Camera-type eye (tissue), 1 donor: Measurements from ENCODE around the gene SIRT4. TPM values are rescaled to one million over a fixed set of nuclear protein-coding genes. Genes with fewer than 3 reads are reported as not detected.

Experiments used
- total RNA-seq: library from RNA; depleted of rRNA; stranded (reverse); fragments of >200 nt; gene quantifications from one replicate; pipeline ENCODE4 v1.2.3, GENCODE V29; 2014

SIRT4 gene, protein sequence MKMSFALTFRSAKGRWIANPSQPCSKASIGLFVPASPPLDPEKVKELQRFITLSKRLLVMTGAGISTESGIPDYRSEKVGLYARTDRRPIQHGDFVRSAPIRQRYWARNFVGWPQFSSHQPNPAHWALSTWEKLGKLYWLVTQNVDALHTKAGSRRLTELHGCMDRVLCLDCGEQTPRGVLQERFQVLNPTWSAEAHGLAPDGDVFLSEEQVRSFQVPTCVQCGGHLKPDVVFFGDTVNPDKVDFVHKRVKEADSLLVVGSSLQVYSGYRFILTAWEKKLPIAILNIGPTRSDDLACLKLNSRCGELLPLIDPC
- 9.5 TPM for total RNA-seq

DNA sequence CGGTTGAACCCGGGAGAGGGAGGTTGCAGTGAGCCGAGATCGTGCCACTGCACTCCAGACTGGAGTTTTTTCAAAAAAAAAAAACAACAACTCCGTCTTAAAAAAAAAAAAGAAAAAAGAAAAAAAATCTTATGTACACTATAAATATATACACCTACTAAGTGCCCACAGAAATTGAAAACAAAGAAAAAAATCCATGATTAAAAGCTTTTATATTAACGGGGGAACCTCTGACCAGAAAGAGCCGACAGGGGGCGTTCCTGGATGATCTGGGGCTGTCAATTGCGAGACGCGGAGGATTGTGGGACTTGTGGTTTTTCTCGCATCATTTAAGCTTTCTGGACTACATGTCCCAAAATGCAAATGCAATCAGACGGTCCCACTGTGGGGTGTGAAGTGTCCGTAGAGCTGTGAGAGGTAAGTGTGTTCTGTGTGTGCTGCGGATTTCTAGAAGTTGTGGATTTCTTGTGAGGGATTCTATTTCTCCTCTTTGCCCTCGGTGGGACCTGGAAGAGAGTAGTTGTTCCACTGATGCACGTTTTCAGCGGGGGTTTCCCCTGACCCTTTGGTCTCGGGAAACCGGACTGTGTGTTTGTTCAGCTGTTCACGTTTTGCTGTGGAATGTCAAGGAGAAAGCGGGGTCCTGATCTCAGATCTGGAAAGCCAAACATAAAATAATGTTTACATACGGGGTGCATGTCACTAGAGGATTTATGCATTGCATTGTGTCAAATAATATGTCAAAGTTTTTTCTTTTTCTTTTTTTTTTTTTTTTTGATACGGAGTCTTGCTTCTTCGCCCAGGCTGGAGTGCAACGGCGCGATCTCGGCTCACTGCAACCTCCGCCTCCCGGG lies at the start of gene SIRT4:
TSS of gene SIRT4 (plus strand) at position 360 of the 854 bp plus-strand sequence. CDS start 1,241 bp downstream, outside the sequence.

DNA sequence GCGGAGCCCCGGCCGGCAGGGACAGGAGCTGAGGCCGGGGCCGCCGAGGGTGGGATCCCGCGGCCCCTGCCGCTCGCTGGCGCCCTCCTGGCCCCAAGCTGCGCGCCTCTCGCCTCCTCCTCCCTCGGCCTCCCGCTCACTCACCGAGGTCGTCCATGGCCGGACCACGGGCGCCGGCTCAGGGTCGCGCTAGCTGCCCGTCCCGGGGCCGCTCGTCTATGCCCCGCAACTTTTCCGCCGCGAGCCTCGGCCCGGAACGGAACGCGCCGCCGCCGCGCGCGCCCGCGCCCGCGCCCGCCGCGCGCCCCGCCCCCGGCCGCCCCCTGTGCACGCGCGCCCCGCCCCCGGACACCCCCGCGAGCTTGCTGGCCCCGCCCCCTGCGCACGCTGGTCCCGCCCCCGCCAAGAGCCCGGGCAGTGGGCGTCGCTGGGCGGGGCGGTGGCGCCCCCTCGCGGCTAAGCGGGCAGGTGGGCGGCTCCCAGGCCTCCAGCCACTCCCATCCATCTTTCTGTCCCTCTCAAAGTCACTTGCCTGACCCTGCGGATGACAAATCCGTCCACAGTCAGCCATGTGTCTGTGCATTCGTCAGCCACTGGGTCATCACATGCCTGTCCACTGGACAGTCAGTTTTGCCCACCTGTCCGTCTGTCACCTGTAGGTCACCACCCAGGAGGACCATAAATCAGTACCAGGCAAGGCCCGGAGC lies 36.5 kb upstream of the SIRT4 start, which contains the start of gene PXN:
TSS of gene PXN (minus strand) at position 258 of the 707 bp plus-strand sequence. CDS start at position 157, 101 bp downstream.

DNA sequence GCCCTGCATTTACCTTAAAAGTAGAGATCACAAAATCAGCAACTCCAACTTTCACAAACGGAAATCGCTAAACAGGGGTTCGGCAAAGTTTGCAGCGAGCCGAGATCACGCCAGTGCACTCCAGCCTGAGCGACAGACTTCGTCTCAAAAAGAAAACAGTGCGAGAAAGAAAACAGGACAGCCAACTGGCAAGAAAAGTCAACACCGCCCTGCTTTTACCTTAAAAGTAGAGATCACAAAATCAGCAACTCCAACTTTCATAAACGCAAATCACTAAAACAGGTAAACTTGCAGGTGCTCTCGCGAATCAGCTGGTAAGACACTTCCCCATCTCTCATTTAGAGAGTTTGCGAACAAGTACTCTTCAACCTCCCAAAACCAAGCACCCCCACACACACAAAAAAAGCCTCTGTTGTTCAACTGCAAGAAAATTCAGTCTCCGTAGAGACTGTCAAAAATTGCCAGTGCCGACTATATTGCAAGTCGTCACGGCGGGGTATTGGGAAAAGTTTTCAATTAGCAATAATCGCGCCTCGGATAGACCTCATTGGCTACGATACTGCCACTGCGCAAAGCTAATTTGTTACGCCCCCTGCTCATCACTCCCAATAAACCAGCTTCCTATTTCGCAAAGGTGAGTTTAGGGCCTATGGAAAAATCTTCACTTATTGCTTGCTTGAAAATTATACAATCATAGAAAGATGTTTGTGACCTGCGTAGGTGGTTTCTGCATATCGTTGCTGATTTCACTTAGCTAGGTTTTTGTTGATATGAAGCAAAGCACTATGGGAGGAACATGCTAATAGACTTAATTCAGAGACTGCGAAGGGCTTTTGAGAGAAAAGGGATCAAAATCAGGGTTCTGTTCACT lies 9.2 kb upstream of the SIRT4 start, which contains the start of gene RNU4-1:
TSS of gene RNU4-1 (minus strand) at position 577 of the 871 bp plus-strand sequence.

DNA sequence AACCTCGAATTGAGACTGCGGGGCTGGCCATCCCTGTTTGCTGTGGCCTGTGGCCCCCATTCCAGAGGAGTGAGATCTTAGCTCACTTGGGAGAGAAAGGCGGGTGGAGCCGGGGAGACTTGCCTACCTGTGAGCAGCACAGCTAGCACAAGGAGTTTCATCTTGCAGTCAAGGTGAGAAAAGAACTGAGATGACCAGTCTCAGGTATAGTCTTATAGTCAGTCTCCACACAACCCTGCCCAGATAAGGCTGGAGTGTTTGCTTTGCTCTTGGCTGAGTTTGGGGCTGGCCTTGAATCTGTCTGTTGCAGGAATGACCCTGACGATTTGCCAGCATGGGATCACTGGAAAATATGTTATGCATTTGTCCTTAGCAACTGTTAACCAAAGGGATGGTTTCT lies 25.5 kb downstream of the SIRT4 start, which contains the start of gene PLA2G1B:
TSS of gene PLA2G1B (minus strand) at position 187 of the 400 bp plus-strand sequence. CDS start at position 161, 26 bp downstream.

Other genes with a start within 250 kb of the SIRT4 start
- gene RAB35, start 185.6 kb upstream of the SIRT4 start, total RNA-seq: 22.9 TPM
- gene GCN1, start 107.6 kb upstream of the SIRT4 start, total RNA-seq: 75.6 TPM
- gene RPLP0, start 101.2 kb upstream of the SIRT4 start, total RNA-seq: 1,871 TPM
- 61.1 TPM for gene PXN, start 36.6 kb upstream of the SIRT4 start, total RNA-seq
- under 0.01 TPM for gene RNU4-2, start 10.4 kb upstream of the SIRT4 start, total RNA-seq
- under 0.01 TPM for gene RNU4-1, start 9.1 kb upstream of the SIRT4 start, total RNA-seq
- gene PLA2G1B, start 25.5 kb downstream of the SIRT4 start, total RNA-seq: not detected
- gene MSI1, start 66.8 kb downstream of the SIRT4 start, total RNA-seq: 121 TPM
- gene COX6A1, start 135.8 kb downstream of the SIRT4 start, total RNA-seq: 218 TPM
- 11.1 TPM for gene TRIAP1, start 144.1 kb downstream of the SIRT4 start, total RNA-seq
- 40.0 TPM for gene GATC, start 144.1 kb downstream of the SIRT4 start, total RNA-seq
- 122 TPM for gene SRSF9, start 167.4 kb downstream of the SIRT4 start, total RNA-seq
- 194 TPM for gene DYNLL1, start 193.8 kb downstream of the SIRT4 start, total RNA-seq
- 44.0 TPM for gene COQ5, start 226.8 kb downstream of the SIRT4 start, total RNA-seq
- 192 TPM for gene RNF10, start 232.0 kb downstream of the SIRT4 start, total RNA-seq